Chondrocyte (in vitro differentiated cells): ENCODE measurements around the gene SCN7A. TPM values are rescaled to one million over a fixed set of nuclear protein-coding genes. Genes with fewer than 3 reads are reported as not detected.

ENCODE experiments used
- DNase-seq: peaks from one replicate; pipeline ENCODE4 v3.0.0; 2021; ENCODE audit warnings: mixed read lengths, low spot score
- H3K27ac Mint-ChIP-seq: one replicate; pipeline ENCODE4 v1.8.0; 2021; ENCODE audit warnings: mild to moderate bottlenecking, moderate library complexity, mixed read lengths; ENCODE audit not compliant: unreplicated experiment
- H3K27me3 Mint-ChIP-seq: 2 replicates; pipeline ENCODE4 v1.8.0; 2021; ENCODE audit warnings: low read depth, mixed read lengths
- H3K36me3 Mint-ChIP-seq: 2 replicates; pipeline ENCODE4 v1.8.0; 2021; ENCODE audit warnings: low read depth, mixed read lengths
- H3K4me1 Mint-ChIP-seq: 2 replicates; pipeline ENCODE4 v1.8.0; 2021; ENCODE audit warnings: low read depth, mild to moderate bottlenecking, mixed read lengths
- H3K4me3 Mint-ChIP-seq: one replicate; pipeline ENCODE4 v1.8.0; 2021; ENCODE audit warnings: mild to moderate bottlenecking, moderate library complexity, mixed read lengths; ENCODE audit not compliant: unreplicated experiment
- H3K9me3 Mint-ChIP-seq: 2 replicates; pipeline ENCODE4 v1.8.0; 2021; ENCODE audit warnings: low read depth, mixed read lengths
- CTCF ChIP-seq: fragments of 200-600 bp; sonication (generic); IDR thresholded peaks from 2 replicates; pipeline ENCODE4 v1.5.0; 2021; ENCODE audit warnings: antibody characterized with exemption, mild to moderate bottlenecking, moderate library complexity
- total RNA-seq: library from RNA; stranded (reverse); gene quantifications from 3 replicates; pipeline ENCODE4 v1.2.1, GENCODE V29; 2021

SCN7A gene
- total RNA-seq, 1 donor from 2014 or later, result 0.05 TPM

GRCh38 chr2:166499281-166499680, 5.2 kb upstream of the SCN7A start:
- TF ChIP-seq CTCF, result no peak
- no peak for DNase-seq
- H3K4me1 Mint-ChIP-seq, result peaks cover 18% of the 10 kb centered on the region
- H3K36me3 Mint-ChIP-seq, result no peaks in the 10 kb centered on the region
- peaks cover 5% of the 10 kb centered on the region for H3K27me3 Mint-ChIP-seq
- no peaks in the 10 kb centered on the region for H3K9me3 Mint-ChIP-seq
- no peak overlapping the region for H3K4me3 Mint-ChIP-seq
- H3K27ac Mint-ChIP-seq, result no peak overlapping the region

GRCh38 chr2:166491461-166491860, 2.6 kb downstream of the SCN7A start:
- Mint-ChIP-seq H3K27me3 (peaks cover 16% of the 10 kb centered on the region), H3K36me3 (no peaks in the 10 kb centered on the region), H3K27ac (no peak overlapping the region), H3K4me1 (peaks cover 10% of the 10 kb centered on the region), H3K9me3 (no peaks in the 10 kb centered on the region), H3K4me3 (no peak overlapping the region)
- DNase-seq, result no peak
- TF ChIP-seq CTCF, result no peak

GRCh38 chr2:166487171-166487570, 6.9 kb downstream of the SCN7A start:
- DNase-seq, result no peak
- Mint-ChIP-seq H3K4me3 (no peak overlapping the region), H3K9me3 (no peaks in the 10 kb centered on the region), H3K36me3 (no peaks in the 10 kb centered on the region), H3K4me1 (no peaks in the 10 kb centered on the region), H3K27ac (no peak overlapping the region), H3K27me3 (peaks cover 10% of the 10 kb centered on the region)
- TF ChIP-seq CTCF, result no peak

- DNase-seq, result no peak
- Mint-ChIP-seq H3K4me1 (no peaks in the 10 kb centered on the region), H3K4me3 (no peak overlapping the region), H3K27ac (no peak overlapping the region), H3K27me3 (peaks cover 11% of the 10 kb centered on the region), H3K9me3 (no peaks in the 10 kb centered on the region), H3K36me3 (no peaks in the 10 kb centered on the region)
- no peak for TF ChIP-seq CTCF
Measured at GRCh38 chr2:166485558-166486178, 8.4 kb downstream of the SCN7A start.

- H3K4me3 Mint-ChIP-seq, result no peak overlapping the region
Measured at GRCh38 chr2:166472332-166472731, 21.7 kb downstream of the SCN7A start.

More at GRCh38 chr2:166472332-166472731, 21.7 kb downstream of the SCN7A start:
- Mint-ChIP-seq H3K27ac (no peak overlapping the region), H3K36me3 (no peaks in the 10 kb centered on the region), H3K27me3 (peaks cover 2% of the 10 kb centered on the region), H3K4me1 (no peaks in the 10 kb centered on the region), H3K9me3 (no peaks in the 10 kb centered on the region)
- no peak for DNase-seq
- no peak for TF ChIP-seq CTCF
